ENCODE results near the gene FAM13A. TPM values are rescaled to one million over a fixed set of nuclear protein-coding genes. Genes with fewer than 3 reads are reported as not detected.

The FAM13A gene
- total RNA-seq, 1 donor from 2014 or later = 16.9 TPM

DNA sequence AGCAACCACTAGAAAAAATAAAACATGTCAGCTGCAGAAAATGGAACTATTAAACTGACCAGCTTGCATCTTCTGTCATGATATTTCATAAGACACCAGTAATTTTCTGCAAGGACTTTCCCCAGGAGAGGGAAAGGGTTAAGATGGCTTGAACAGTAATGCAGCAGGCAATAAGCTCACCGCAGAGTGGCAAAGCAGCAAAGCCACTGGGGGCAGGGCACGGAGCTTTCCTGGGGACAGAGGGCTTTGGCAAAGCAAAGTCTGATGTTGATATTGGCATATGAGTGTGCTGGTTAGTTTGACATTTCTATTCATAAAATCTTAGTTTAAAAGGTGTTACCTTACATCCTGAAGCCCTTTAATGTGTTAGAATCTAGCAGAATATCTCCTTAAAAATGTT, 304.2 kb downstream of the FAM13A start:
- Histone ChIP-seq H3K4me3 (no peak overlapping the region), H3K27me3 (ENCODE audit: low read depth) (no peaks in the 10 kb centered on the region), H3K36me3 (peaks cover 53% of the 10 kb centered on the region), H3K27ac (replicated peaks) (no peak overlapping the region), H3K9me3 (replicated peaks) (no peaks in the 10 kb centered on the region), H3K4me1 (peaks cover 22% of the 10 kb centered on the region)
- intact Hi-C loops (cut with micrococcal nuclease) = no loop called here
- no peak for TF ChIP-seq CTCF (IDR thresholded peaks at IDR 0.05; ENCODE audit: borderline replicate concordance)
- no peak for DNase-seq

DNA sequence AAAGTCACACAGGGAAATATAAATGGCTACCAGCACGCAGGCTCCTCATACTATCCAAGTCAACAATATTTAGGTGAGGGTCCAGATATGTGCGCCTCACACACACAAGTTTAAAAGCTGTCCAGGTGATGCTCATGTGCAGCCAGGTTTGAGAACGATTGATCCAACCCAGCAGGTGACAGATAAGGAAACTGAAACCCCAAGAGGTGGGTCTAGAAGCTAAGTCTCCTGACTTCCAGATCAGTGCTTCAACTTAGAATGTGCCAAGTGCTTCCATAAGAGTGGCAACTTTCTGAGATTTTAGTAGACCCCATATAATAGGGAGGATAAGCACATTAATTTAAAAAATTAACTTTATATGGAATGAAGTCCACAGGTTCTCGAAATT, 304.9 kb downstream of the FAM13A start:
- peaks cover 15% of the 10 kb centered on the region for H3K4me1 ChIP-seq
- no peak overlapping the region for H3K4me3 ChIP-seq
- H3K9me3 ChIP-seq (replicated peaks) = no peaks in the 10 kb centered on the region
- peaks cover 60% of the 10 kb centered on the region for H3K36me3 ChIP-seq
- no peak for DNase-seq
- H3K27me3 ChIP-seq (ENCODE audit: low read depth) = no peaks in the 10 kb centered on the region
- no peak overlapping the region for H3K27ac ChIP-seq (replicated peaks)
- intact Hi-C loops (cut with micrococcal nuclease) = no loop called here
- TF ChIP-seq CTCF (IDR thresholded peaks at IDR 0.05; ENCODE audit: borderline replicate concordance) = no peak

GRCh38 chr4:88751258-88752075, 305.5 kb downstream of the FAM13A start:
- H3K27me3 ChIP-seq (ENCODE audit: low read depth) = no peaks in the 10 kb centered on the region
- no peaks in the 10 kb centered on the region for H3K9me3 ChIP-seq (replicated peaks)
- H3K4me1 ChIP-seq = peaks cover 18% of the 10 kb centered on the region
- H3K27ac ChIP-seq (replicated peaks) = no peak overlapping the region
- H3K36me3 ChIP-seq = peaks cover 64% of the 10 kb centered on the region
- intact Hi-C loops (cut with micrococcal nuclease) = no loop called here
- H3K4me3 ChIP-seq = no peak overlapping the region
- no peak for DNase-seq
- no peak for TF ChIP-seq CTCF (IDR thresholded peaks at IDR 0.05; ENCODE audit: borderline replicate concordance)

DNA sequence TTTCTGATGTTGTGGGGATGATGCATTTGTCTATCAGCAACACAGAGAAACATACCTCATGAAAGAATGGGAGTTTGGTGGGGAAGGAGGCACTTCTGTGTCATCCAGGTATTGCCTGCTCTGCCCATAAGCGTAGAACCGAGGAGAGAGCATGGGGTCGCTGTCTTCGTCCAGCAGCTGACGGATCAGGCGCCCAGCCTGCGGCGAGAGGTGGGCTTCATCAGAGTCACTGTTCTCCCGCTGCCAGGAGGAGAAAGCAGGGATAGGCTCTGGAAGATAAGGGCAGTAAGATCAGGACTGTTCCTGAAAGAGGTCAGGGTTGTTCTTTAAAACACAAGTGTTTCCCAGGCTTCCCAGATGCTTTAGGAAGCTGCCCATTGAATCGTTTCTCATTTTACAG, 306.6 kb downstream of the FAM13A start:
- H3K27me3 ChIP-seq (ENCODE audit: low read depth) = no peaks in the 10 kb centered on the region
- H3K36me3 ChIP-seq = peaks cover 71% of the 10 kb centered on the region
- no peaks in the 10 kb centered on the region for H3K9me3 ChIP-seq (replicated peaks)
- DNase-seq = no peak
- H3K4me1 ChIP-seq = peaks cover 29% of the 10 kb centered on the region
- H3K27ac ChIP-seq (replicated peaks) = no peak overlapping the region
- H3K4me3 ChIP-seq = no peak overlapping the region
- intact Hi-C loops (cut with micrococcal nuclease) = no loop called here
- TF ChIP-seq CTCF (IDR thresholded peaks at IDR 0.05; ENCODE audit: borderline replicate concordance) = no peak

DNA sequence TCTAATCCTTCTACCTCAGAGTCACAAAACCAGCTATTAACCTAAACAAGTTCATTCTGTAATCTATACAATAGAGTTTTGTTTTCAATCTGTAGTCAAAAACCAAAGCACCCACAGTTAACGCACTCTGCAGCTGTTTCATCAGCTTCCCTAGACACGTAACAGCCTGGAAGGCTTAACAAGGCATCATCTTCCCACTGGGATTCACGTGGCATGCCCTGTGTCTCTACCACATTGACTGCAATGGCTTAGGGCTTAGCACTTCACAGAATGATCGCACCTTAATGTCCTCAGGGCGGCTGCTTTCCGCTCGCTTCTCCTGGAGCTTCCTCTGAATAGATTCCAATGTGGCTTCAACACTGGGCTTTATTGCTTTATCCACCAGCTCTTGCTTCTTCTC, 309.6 kb downstream of the FAM13A start:
- H3K27me3 ChIP-seq (ENCODE audit: low read depth) = no peaks in the 10 kb centered on the region
- peaks cover 75% of the 10 kb centered on the region for H3K36me3 ChIP-seq
- no peak for DNase-seq
- no peak overlapping the region for H3K27ac ChIP-seq (replicated peaks)
- no peak for TF ChIP-seq CTCF (IDR thresholded peaks at IDR 0.05; ENCODE audit: borderline replicate concordance)
- no peak overlapping the region for H3K4me3 ChIP-seq
- H3K9me3 ChIP-seq (replicated peaks) = no peaks in the 10 kb centered on the region
- intact Hi-C loops (cut with micrococcal nuclease) = no loop called here
- H3K4me1 ChIP-seq = peaks cover 29% of the 10 kb centered on the region
